Muscle of arm (tissue), 12 donors: ENCODE data around the gene PLVAP. TPM values are rescaled to one million over a fixed set of nuclear protein-coding genes. Genes with fewer than 3 reads are reported as not detected.

Source experiments
- DNase-seq: peaks from one replicate; pipeline ENCODE4 v3.0.0-alpha.2; 2013
- polyA plus RNA-seq, 12 donors: library from polyadenylated mRNA; unstranded; fragments of 120-200 nt; gene quantifications; one replicate each; pipeline ENCODE4 v1.2.1, GENCODE V29; 2013; ENCODE audit not compliant: insufficient read length in 12 of 12

The PLVAP gene
- polyA plus RNA-seq, 12 donors, result 33.3 to 86.9 (median 43.4) TPM; not detected in 1

- DNase-seq, result no peak
Measured at GRCh38 chr19:17323300-17323963, 53.7 kb downstream of the PLVAP start.

GRCh38 chr19:17322854-17323253 lies 54.3 kb downstream of the PLVAP start:
- no peak for DNase-seq

- no peak for DNase-seq
Measured at GRCh38 chr19:17321655-17322489, 55.3 kb downstream of the PLVAP start.

- no peak for DNase-seq
Measured at GRCh38 chr19:17320435-17320834, 56.7 kb downstream of the PLVAP start.

- DNase-seq, result no peak
Measured at GRCh38 chr19:17319473-17320238, 57.5 kb downstream of the PLVAP start.

GRCh38 chr19:17318966-17319365 lies 58.2 kb downstream of the PLVAP start:
- no peak for DNase-seq

- DNase-seq, result no peak
Measured at GRCh38 chr19:17314007-17314593, 63.0 kb downstream of the PLVAP start.

- DNase-seq, result no peak
Measured at GRCh38 chr19:17312189-17313113, 64.7 kb downstream of the PLVAP start.

GRCh38 chr19:17311455-17312188 lies 65.5 kb downstream of the PLVAP start:
- no peak for DNase-seq

GRCh38 chr19:17309965-17310461 lies 67.1 kb downstream of the PLVAP start:
- no peak for DNase-seq

- DNase-seq, result peak; percentile 99
Measured at GRCh38 chr19:17309198-17309964, 67.8 kb downstream of the PLVAP start, which contains the start of gene DDA1. Gene DDA1 (plus strand): TSS chr19:17309563. CDS start chr19:17309655, 92 bp downstream.

- DNase-seq, result no peak
Measured at GRCh38 chr19:17307876-17308377, 69.2 kb downstream of the PLVAP start.

- DNase-seq, result no peak
Measured at GRCh38 chr19:17306285-17306714, 70.8 kb downstream of the PLVAP start.

- peak; percentile 93 for DNase-seq
Measured at GRCh38 chr19:17305517-17306284, 71.4 kb downstream of the PLVAP start, which contains the start of gene MRPL34. Gene MRPL34 (plus strand): TSS chr19:17305872. CDS start chr19:17305893, 21 bp downstream.

GRCh38 chr19:17305216-17305516 lies 72.0 kb downstream of the PLVAP start:
- no peak for DNase-seq

GRCh38 chr19:17304386-17305215 lies 72.5 kb downstream of the PLVAP start:
- DNase-seq, result no peak

GRCh38 chr19:17303940-17304267 lies 73.2 kb downstream of the PLVAP start:
- DNase-seq, result no peak
